Endothelial cell of hepatic sinusoid (primary cell): Measurements from ENCODE around the gene EYS.
"Not testable (repeated sequence)": the region's sequence is repeated elsewhere in the genome, so short reads cannot be mapped to it uniquely, and the experiment has no call there.

Source experiments
- in situ Hi-C: cut with HindIII; loops from 2 replicates; pipeline ENCODE4 v1.10.0; 2017; ENCODE audit warnings: low sequenced_read_pairs

The EYS gene

GRCh38 chr6:64505312-64505711 lies 1201.7 kb downstream of the EYS start:
- in situ Hi-C loops = no loop called here

- in situ Hi-C loops = no loop called here
Observed at GRCh38 chr6:64504503-64504902, 1202.5 kb downstream of the EYS start.

- in situ Hi-C loops = no loop called here
Observed at GRCh38 chr6:64502801-64503200, 1204.2 kb downstream of the EYS start.

- in situ Hi-C loops = no loop called here
Observed at GRCh38 chr6:64497634-64498033, 1209.4 kb downstream of the EYS start.

GRCh38 chr6:64489763-64490162 lies 1217.3 kb downstream of the EYS start:
- in situ Hi-C loops = no loop called here

- in situ Hi-C loops = no loop called here
Observed at GRCh38 chr6:64486578-64487351, 1220.3 kb downstream of the EYS start.

- in situ Hi-C loops = no loop called here
Observed at GRCh38 chr6:64483956-64484499, 1223.0 kb downstream of the EYS start.

- in situ Hi-C loops = no loop called here
Observed at GRCh38 chr6:64482631-64483030, 1224.4 kb downstream of the EYS start.

- in situ Hi-C loops = no loop called here
Observed at GRCh38 chr6:64479134-64479533, 1227.9 kb downstream of the EYS start.

- in situ Hi-C loops = no loop called here
Observed at GRCh38 chr6:64477391-64477790, 1229.6 kb downstream of the EYS start.

- in situ Hi-C loops = no loop called here
Observed at GRCh38 chr6:64476935-64477334, 1230.1 kb downstream of the EYS start.

GRCh38 chr6:64469405-64469804 lies 1237.6 kb downstream of the EYS start:
- in situ Hi-C loops = not testable (repeated sequence)

GRCh38 chr6:64467656-64468055 lies 1239.4 kb downstream of the EYS start:
- in situ Hi-C loops = no loop called here

GRCh38 chr6:64459411-64459944 lies 1247.5 kb downstream of the EYS start:
- in situ Hi-C loops = no loop called here

GRCh38 chr6:64448101-64448500 lies 1258.9 kb downstream of the EYS start:
- in situ Hi-C loops = not testable (repeated sequence)

GRCh38 chr6:64445038-64445437 lies 1262.0 kb downstream of the EYS start:
- in situ Hi-C loops = no loop called here

GRCh38 chr6:64439274-64439673 lies 1267.8 kb downstream of the EYS start:
- in situ Hi-C loops = no loop called here

GRCh38 chr6:64437996-64438395 lies 1269.0 kb downstream of the EYS start:
- in situ Hi-C loops = no loop called here

GRCh38 chr6:64429926-64430325 lies 1277.1 kb downstream of the EYS start:
- in situ Hi-C loops = no loop called here

GRCh38 chr6:64428186-64428585 lies 1278.8 kb downstream of the EYS start:
- in situ Hi-C loops = no loop called here

- in situ Hi-C loops = no loop called here
Observed at GRCh38 chr6:64415926-64416325, 1291.1 kb downstream of the EYS start.

GRCh38 chr6:64411226-64411625 lies 1295.8 kb downstream of the EYS start:
- in situ Hi-C loops = no loop called here
